NAMALWA (cell line): Measurements from ENCODE around the gene PTPRM.

Source experiments
- DNase-seq: peaks from one replicate; pipeline ENCODE4 v3.0.0-alpha.2; 2015; ENCODE audit warnings: low spot score

PTPRM gene

GRCh38 chr18:8399138-8399537, 832.0 kb downstream of the PTPRM start:
- no peak for DNase-seq

GRCh38 chr18:8400193-8400752, 833.2 kb downstream of the PTPRM start:
- no peak for DNase-seq

- no peak for DNase-seq
Observed at GRCh38 chr18:8400825-8401224, 833.7 kb downstream of the PTPRM start.

GRCh38 chr18:8401606-8402005, 834.5 kb downstream of the PTPRM start:
- no peak for DNase-seq

- DNase-seq: no peak
Observed at GRCh38 chr18:8402237-8402636, 835.1 kb downstream of the PTPRM start.

GRCh38 chr18:8403713-8404112, 836.6 kb downstream of the PTPRM start:
- DNase-seq: no peak

- DNase-seq: no peak
Observed at GRCh38 chr18:8406186-8406867, 839.2 kb downstream of the PTPRM start.

- DNase-seq: no peak
Observed at GRCh38 chr18:8406868-8407250, 839.7 kb downstream of the PTPRM start.

- no peak for DNase-seq
Observed at GRCh38 chr18:8409151-8409550, 842.0 kb downstream of the PTPRM start.

GRCh38 chr18:8411492-8411891, 844.4 kb downstream of the PTPRM start:
- DNase-seq: no peak

GRCh38 chr18:8412117-8412516, 845.0 kb downstream of the PTPRM start:
- no peak for DNase-seq

GRCh38 chr18:8413189-8413588, 846.1 kb downstream of the PTPRM start:
- DNase-seq: no peak

GRCh38 chr18:8413751-8414150, 846.6 kb downstream of the PTPRM start:
- no peak for DNase-seq

GRCh38 chr18:8416212-8417019, 849.3 kb downstream of the PTPRM start:
- DNase-seq: no peak

GRCh38 chr18:8422391-8422790, 855.3 kb downstream of the PTPRM start:
- no peak for DNase-seq

- DNase-seq: no peak
Observed at GRCh38 chr18:8423051-8423557, 856.0 kb downstream of the PTPRM start.

GRCh38 chr18:8424481-8424880, 857.4 kb downstream of the PTPRM start:
- no peak for DNase-seq

GRCh38 chr18:8424917-8425725, 858.0 kb downstream of the PTPRM start:
- DNase-seq: no peak

GRCh38 chr18:8426401-8426800, 859.3 kb downstream of the PTPRM start:
- peak; percentile 10 for DNase-seq

- DNase-seq: no peak
Observed at GRCh38 chr18:8427339-8427738, 860.2 kb downstream of the PTPRM start.

GRCh38 chr18:8428951-8429350, 861.8 kb downstream of the PTPRM start:
- DNase-seq: no peak

GRCh38 chr18:8431036-8431435, 863.9 kb downstream of the PTPRM start:
- DNase-seq: no peak
